T-helper 22 cell (primary cell): ENCODE measurements around the gene PCK1.

ENCODE experiments used
- DNase-seq: peaks from one replicate; pipeline ENCODE4 v3.0.0-alpha.2; 2020; ENCODE audit warnings: low read depth

PCK1 gene

GRCh38 chr20:57589728-57590484 lies 29.0 kb downstream of the PCK1 start:
- no peak for DNase-seq

DNA sequence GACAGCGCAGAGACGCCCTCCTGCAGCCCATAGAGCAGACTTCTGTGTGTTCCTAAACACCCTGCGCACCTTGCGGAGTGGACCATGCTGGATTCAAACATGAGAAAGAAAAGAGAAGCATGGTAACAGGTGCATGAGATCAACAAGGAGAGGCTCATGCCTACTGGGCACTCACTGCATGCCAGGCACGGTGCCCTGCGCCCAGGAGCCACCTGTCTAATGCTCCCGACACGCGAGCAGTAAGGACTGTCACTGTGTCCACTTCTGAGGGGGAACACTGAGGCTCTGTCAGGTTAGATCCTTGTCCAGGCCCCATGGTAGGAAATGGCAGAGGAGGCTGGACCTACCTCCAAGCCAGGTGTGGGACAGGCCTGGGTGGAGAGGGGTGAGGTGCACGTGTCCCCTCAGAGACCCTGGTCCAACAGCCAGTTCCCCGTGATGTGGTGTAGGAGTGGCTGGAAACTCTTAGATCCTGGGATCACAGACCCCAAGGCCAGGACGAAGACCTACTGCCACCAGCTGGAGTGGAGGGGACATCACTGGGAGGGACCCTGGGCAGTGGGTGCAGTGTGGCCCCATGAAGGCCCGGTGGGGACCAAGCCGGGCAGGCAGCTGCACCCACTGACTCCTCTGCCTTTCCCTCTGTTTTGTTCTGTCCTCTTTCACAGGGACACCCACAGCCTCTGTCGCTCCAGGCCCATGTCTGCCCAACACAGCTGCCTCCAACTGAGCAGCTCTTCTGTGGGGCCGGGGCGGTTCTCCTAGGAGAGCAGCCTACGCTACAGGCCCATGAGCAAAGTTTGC lies 29.8 kb downstream of the PCK1 start:
- no peak for DNase-seq

DNA sequence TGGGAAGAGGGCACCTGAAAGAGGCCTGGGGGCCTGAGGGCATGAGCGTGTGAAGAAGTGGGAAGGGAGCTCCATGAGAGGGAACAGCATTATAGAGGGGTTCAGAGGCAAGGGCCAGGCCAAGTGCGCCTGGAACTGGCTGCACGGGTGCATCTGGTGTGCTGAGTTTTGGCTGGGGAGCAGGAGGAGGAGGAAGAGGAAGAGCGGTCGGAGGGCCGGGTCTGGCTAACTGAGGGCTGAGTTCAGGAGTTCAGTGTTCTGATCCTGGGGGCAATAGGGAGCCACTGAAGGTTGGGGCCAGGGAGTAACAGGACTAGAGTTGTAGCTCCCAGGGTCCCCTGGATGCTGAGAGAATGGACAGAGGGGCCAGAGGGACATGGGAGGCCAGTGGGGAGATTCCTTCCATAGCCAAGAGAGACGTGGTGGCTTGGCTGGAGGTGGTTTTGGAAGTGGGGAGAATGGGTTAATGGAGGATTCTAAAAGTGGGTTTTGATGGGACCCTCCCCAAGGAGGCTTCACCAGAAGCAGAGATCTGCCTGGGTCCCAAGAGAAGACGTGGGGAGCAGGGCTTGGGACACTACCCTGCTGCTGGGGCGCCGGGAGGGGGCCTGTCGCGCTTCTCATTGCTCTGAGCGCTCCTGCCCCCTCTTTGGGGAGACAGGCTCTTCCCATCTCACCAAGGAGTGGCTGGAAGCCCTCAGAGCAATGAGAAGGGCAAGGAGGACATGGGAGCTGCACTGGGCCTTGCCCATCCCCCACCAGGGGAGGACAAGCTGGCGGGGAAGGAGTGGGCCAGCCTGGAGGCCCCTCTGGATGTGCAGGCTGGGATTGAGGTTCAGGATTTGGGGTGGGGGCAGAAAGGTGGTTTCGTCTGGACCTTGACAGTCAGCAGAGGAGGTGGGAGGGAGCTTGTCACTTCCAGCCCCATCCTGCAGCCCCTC lies 30.6 kb downstream of the PCK1 start:
- no peak for DNase-seq

- no peak for DNase-seq
Measured at GRCh38 chr20:57592263-57593092, 31.6 kb downstream of the PCK1 start.

GRCh38 chr20:57593134-57593886 lies 32.4 kb downstream of the PCK1 start:
- DNase-seq: no peak

DNA sequence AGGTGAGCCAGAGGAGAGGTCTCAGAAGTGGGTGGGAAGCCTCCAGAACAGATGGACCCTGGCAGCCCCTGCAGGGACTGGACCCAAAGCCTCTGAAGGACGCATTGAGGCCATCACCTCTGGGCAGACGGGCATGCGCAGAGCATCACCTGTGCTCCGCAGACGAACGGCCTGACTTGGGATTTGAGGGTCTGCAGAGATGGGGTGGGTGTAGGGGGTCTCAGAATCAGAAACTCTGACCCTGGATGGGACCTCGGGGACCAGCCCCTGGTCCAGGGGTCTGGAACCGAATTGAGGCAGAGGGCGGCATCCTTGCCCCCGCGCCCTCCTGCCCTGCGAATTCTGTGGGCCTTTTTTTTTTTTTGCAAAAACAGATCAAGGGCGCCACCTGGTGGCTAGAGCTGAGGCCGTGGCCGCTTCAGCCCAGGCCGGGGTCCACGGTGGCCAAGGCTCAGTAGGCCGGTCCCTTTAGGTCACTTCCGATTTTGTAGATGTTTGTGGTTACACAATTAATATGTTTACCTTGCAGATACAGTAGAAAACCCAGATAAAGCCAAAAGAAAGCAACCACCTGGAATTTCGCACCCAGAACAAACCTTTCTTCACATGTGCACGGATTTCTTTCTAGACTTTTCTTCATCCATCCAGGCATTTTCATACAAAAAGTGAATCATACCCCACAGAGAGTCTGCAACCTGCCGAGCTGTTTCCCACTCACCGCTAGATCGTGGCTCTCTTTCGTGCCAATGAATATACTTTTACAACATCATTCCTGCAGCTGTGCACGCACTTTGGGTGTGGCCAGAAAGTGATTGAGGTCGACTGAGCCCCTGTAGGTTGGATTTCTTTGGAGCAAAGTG lies 33.4 kb downstream of the PCK1 start:
- DNase-seq: no peak

- no peak for DNase-seq
Measured at GRCh38 chr20:57595041-57596030, 34.4 kb downstream of the PCK1 start.

DNA sequence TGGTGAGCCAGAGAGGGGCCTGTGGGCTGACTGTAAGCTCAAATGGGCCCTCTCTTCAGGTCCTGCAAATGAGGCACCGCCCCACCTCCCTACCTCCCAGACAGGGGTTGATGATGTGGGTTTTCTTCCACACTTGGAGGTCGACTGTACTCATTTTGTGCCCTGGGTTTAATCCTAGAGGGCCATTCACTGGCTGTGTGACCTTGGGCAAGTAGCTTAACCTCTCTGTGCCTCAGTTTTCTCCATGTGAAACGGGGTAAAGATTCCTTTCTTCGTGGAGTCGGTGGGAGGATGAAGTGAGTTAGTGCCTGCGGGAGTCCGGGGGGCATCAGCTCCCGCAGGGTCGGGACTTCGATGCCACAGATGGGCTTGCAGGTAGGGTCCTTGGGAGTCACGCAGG lies 35.4 kb downstream of the PCK1 start:
- no peak for DNase-seq

- peak; percentile 46 for DNase-seq
Measured at GRCh38 chr20:57596998-57597939, 36.4 kb downstream of the PCK1 start.

DNA sequence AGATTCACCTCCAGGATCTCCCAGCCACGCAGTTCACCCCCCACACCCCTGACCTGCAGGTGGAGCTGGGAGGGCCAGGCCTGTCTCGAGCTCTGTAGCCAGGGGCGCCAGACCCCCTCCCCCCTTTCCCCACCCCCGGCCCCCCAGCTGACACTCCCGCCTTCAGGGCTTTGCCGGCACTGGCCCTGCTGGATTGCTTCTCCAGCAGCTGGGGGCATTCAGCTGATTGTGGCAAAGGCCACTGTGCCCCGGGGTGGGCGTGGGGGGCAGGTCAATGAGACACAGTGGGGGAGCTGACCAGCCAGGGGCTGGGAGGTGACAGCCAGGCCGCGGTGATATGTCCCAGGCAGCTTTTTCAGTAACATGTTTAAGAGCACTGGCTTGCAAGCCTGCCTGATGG lies 37.1 kb downstream of the PCK1 start:
- no peak for DNase-seq

DNA sequence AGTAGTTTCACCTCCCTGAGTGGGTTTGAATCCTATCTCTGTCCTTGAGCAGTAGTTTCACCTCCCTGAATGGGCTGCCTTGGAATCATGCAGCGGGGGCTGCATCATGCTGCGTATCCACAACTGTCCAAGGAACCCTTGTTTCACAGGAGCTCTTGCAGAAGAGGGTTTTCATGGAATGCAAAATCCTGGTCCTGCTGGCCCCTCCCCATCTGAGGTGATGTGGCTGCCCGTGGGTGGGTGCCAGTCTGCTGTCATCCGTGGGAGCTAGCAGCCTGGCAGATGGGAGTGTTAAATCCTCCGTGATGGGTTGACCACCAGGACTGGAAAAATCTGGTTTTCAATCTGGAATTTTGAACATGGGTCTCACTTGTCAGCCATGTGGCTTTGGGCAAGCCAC lies 37.6 kb downstream of the PCK1 start:
- DNase-seq: no peak

DNA sequence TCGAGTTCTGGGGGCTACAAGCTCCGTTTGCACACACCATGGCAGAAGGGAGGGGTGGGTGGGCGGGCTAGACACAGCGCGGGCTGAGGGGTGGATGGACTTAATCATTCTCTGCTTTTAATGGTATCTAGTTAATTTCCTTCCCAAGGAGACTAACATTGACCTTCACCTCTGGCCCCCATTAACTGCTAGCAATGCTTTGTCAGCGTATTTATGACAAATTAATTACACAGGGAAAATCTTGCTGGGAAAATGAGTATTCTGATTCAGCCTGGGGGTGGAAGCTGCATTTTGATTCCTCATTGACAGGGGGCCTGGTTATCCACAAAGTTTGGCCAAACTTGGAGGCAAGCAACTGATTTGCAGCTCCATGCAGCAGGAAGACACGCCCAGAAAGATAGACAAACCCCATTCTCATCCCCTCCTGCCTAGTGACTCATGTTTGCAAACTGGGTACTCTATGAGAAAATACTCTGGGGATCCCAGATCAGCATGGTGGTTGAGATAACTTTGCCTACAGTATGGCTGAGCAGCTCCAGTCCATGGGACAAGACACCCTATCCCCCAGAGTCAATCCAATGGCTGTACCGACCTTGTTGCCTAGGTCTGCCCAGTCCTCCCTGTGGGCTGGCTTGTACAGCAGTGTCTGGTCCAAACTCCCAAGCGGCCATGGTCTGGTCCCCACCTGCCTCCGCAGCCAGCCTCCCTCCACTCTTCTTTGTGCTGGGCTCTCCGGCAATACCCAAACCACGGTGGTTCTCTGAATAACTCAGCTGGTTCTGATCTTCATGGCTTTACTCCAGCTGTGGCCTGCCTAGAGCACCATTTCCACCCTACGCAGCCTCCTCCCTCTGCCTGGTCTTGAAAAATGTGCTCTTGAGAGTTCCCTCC lies 39.7 kb downstream of the PCK1 start:
- no peak for DNase-seq

DNA sequence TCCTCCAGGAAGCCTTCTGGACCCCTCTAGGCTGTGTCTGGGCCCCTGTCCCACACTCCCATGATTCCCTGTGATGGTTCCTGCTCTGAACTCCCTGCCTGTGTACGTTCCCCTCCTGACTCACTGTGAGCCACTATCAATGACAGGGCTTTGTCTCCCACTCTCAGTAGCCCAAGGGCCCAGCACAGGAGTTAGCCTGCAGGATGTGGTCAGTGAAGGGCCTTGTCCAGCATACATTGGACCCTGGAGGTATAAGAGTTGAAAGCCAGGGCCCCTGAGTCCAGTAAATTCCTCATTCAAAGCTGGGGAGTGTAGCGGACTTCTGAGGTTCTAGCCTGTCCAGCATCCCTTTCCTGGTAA lies 40.3 kb downstream of the PCK1 start:
- no peak for DNase-seq

- no peak for DNase-seq
Measured at GRCh38 chr20:57601737-57602136, 40.8 kb downstream of the PCK1 start.

- DNase-seq: no peak
Measured at GRCh38 chr20:57603120-57603519, 42.2 kb downstream of the PCK1 start.

- DNase-seq: no peak
Measured at GRCh38 chr20:57605045-57605444, 44.1 kb downstream of the PCK1 start.
